ENCODE results near the gene KCNJ14.

KCNJ14 gene

GRCh38 chr19:48496959-48497727, 41.8 kb downstream of the KCNJ14 start:
- Histone ChIP-seq H4K12ac (ENCODE audit: low read depth, low read length) (no peak overlapping the region), H2BK5ac (ENCODE audit: low read depth, low read length, poor library complexity) (no peak overlapping the region), H3K79me2 (ENCODE audit: control insufficient read depth, insufficient read depth, low read length, poor library complexity) (peaks cover 4% of the 10 kb centered on the region), H3K4me2 (ENCODE audit: low read length) (no peak overlapping the region), H2BK120ac (ENCODE audit: insufficient read depth, low read length, poor library complexity) (no peak overlapping the region), H2AFZ (ENCODE audit: insufficient read depth, low read length, poor library complexity) (no peak overlapping the region), H3K9ac (ENCODE audit: low read length) (peak overlapping the region; percentile 28), H2BK12ac (ENCODE audit: low read length) (no peak overlapping the region), H2AK5ac (ENCODE audit: low read length) (no peak overlapping the region), H3K4ac (ENCODE audit: low read depth, low read length) (no peak overlapping the region), H3K27ac (ENCODE audit: low read depth, low read length) (no peak overlapping the region), H3K4me3 (ENCODE audit: low read depth, low read length) (no peak overlapping the region), H3K36me3 (ENCODE audit: control insufficient read depth in 1 of 2, insufficient read depth in 2 of 2, low read length in 2 of 2) (peaks cover 0 to 1% of the 10 kb centered on the region in 2 experiments), H3K9me3 (ENCODE audit: insufficient read depth, low read depth, low read length) (no peaks in the 10 kb centered on the region), H3K79me1 (ENCODE audit: low read length) (peaks cover 13% of the 10 kb centered on the region), H4K91ac (ENCODE audit: low read depth, low read length) (no peak overlapping the region), H3K18ac (ENCODE audit: low read length) (no peak overlapping the region), H3K27me3 (ENCODE audit: insufficient read depth, low read length) (no peaks in the 10 kb centered on the region), H4K8ac (ENCODE audit: low read depth, low read length) (no peak overlapping the region), H3K14ac (ENCODE audit: low read length) (no peak overlapping the region), H3K23ac (ENCODE audit: low read length) (no peak overlapping the region), H3K4me1 (ENCODE audit: control insufficient read depth in 1 of 2, insufficient read depth in 2 of 2, low read length in 2 of 2) (peaks cover 18 to 19% of the 10 kb centered on the region in 2 experiments)
- DNase-seq: no peak
- WGBS (ENCODE audit: extremely low coverage, insufficient coverage, insufficient read length): no CpG with 5 or more reads among the region's 45 CpGs

- Histone ChIP-seq H3K4ac (ENCODE audit: low read depth, low read length) (no peak overlapping the region), H4K8ac (ENCODE audit: low read depth, low read length) (no peak overlapping the region), H3K79me1 (ENCODE audit: low read length) (peaks cover 13% of the 10 kb centered on the region), H3K36me3 (ENCODE audit: control insufficient read depth in 1 of 2, insufficient read depth in 2 of 2, low read length in 2 of 2) (peaks cover 0 to 1% of the 10 kb centered on the region in 2 experiments), H2BK5ac (ENCODE audit: low read depth, low read length, poor library complexity) (no peak overlapping the region), H3K9me3 (ENCODE audit: insufficient read depth, low read depth, low read length) (no peaks in the 10 kb centered on the region), H3K23ac (ENCODE audit: low read length) (no peak overlapping the region), H3K27ac (ENCODE audit: low read depth, low read length) (no peak overlapping the region), H2AFZ (ENCODE audit: insufficient read depth, low read length, poor library complexity) (no peak overlapping the region), H2BK12ac (ENCODE audit: low read length) (no peak overlapping the region), H3K4me3 (ENCODE audit: low read depth, low read length) (no peak overlapping the region), H3K4me1 (ENCODE audit: control insufficient read depth in 1 of 2, insufficient read depth in 2 of 2, low read length in 2 of 2) (peaks cover 20 to 24% of the 10 kb centered on the region in 2 experiments), H3K18ac (ENCODE audit: low read length) (no peak overlapping the region), H3K27me3 (ENCODE audit: insufficient read depth, low read length) (no peaks in the 10 kb centered on the region), H2BK120ac (ENCODE audit: insufficient read depth, low read length, poor library complexity) (no peak overlapping the region), H3K4me2 (ENCODE audit: low read length) (no peak overlapping the region), H4K91ac (ENCODE audit: low read depth, low read length) (no peak overlapping the region), H3K79me2 (ENCODE audit: control insufficient read depth, insufficient read depth, low read length, poor library complexity) (peaks cover 4% of the 10 kb centered on the region), H4K12ac (ENCODE audit: low read depth, low read length) (no peak overlapping the region), H3K9ac (ENCODE audit: low read length) (no peak overlapping the region), H3K14ac (ENCODE audit: low read length) (no peak overlapping the region), H2AK5ac (ENCODE audit: low read length) (no peak overlapping the region)
- no CpG with 5 or more reads among the region's 46 CpGs for WGBS (ENCODE audit: extremely low coverage, insufficient coverage, insufficient read length)
- DNase-seq: no peak
Observed at GRCh38 chr19:48497728-48498594, 42.6 kb downstream of the KCNJ14 start.

GRCh38 chr19:48498595-48499311, 43.4 kb downstream of the KCNJ14 start:
- peaks cover 20 to 24% of the 10 kb centered on the region in 2 experiments for H3K4me1 ChIP-seq (ENCODE audit: control insufficient read depth in 1 of 2, insufficient read depth in 2 of 2, low read length in 2 of 2)
- peaks cover 2% of the 10 kb centered on the region for H3K79me2 ChIP-seq (ENCODE audit: control insufficient read depth, insufficient read depth, low read length, poor library complexity)
- no peak overlapping the region for H3K14ac ChIP-seq (ENCODE audit: low read length)
- no peaks in the 10 kb centered on the region for H3K9me3 ChIP-seq (ENCODE audit: insufficient read depth, low read depth, low read length)
- no peak overlapping the region for H2BK12ac ChIP-seq (ENCODE audit: low read length)
- H3K9ac ChIP-seq (ENCODE audit: low read length): no peak overlapping the region
- no peak overlapping the region for H2AFZ ChIP-seq (ENCODE audit: insufficient read depth, low read length, poor library complexity)
- no peak overlapping the region for H3K4me2 ChIP-seq (ENCODE audit: low read length)
- H3K4ac ChIP-seq (ENCODE audit: low read depth, low read length): no peak overlapping the region
- H2BK120ac ChIP-seq (ENCODE audit: insufficient read depth, low read length, poor library complexity): no peak overlapping the region
- no peak overlapping the region for H4K8ac ChIP-seq (ENCODE audit: low read depth, low read length)
- no CpG with 5 or more reads among the region's 59 CpGs for WGBS (ENCODE audit: extremely low coverage, insufficient coverage, insufficient read length)
- H3K36me3 ChIP-seq (ENCODE audit: control insufficient read depth in 1 of 2, insufficient read depth in 2 of 2, low read length in 2 of 2): peaks cover 0 to 1% of the 10 kb centered on the region in 2 experiments
- peaks cover 13% of the 10 kb centered on the region for H3K79me1 ChIP-seq (ENCODE audit: low read length)
- no peak overlapping the region for H3K18ac ChIP-seq (ENCODE audit: low read length)
- H2AK5ac ChIP-seq (ENCODE audit: low read length): no peak overlapping the region
- H2BK5ac ChIP-seq (ENCODE audit: low read depth, low read length, poor library complexity): no peak overlapping the region
- H4K12ac ChIP-seq (ENCODE audit: low read depth, low read length): no peak overlapping the region
- H3K27me3 ChIP-seq (ENCODE audit: insufficient read depth, low read length): no peaks in the 10 kb centered on the region
- no peak overlapping the region for H3K27ac ChIP-seq (ENCODE audit: low read depth, low read length)
- no peak overlapping the region for H3K23ac ChIP-seq (ENCODE audit: low read length)
- no peak overlapping the region for H4K91ac ChIP-seq (ENCODE audit: low read depth, low read length)
- DNase-seq: no peak
- H3K4me3 ChIP-seq (ENCODE audit: low read depth, low read length): no peak overlapping the region

- H3K23ac ChIP-seq (ENCODE audit: low read length): no peak overlapping the region
- H2BK5ac ChIP-seq (ENCODE audit: low read depth, low read length, poor library complexity): no peak overlapping the region
- no peak overlapping the region for H2AFZ ChIP-seq (ENCODE audit: insufficient read depth, low read length, poor library complexity)
- H3K27ac ChIP-seq (ENCODE audit: low read depth, low read length): no peak overlapping the region
- H2BK12ac ChIP-seq (ENCODE audit: low read length): no peak overlapping the region
- H3K27me3 ChIP-seq (ENCODE audit: insufficient read depth, low read length): no peaks in the 10 kb centered on the region
- peak in 1 of 2 donors; percentile 46 for DNase-seq
- peaks cover 0 to 1% of the 10 kb centered on the region in 2 experiments for H3K36me3 ChIP-seq (ENCODE audit: control insufficient read depth in 1 of 2, insufficient read depth in 2 of 2, low read length in 2 of 2)
- no peak overlapping the region for H3K4me3 ChIP-seq (ENCODE audit: low read depth, low read length)
- no CpG with 5 or more reads among the region's 44 CpGs for WGBS (ENCODE audit: extremely low coverage, insufficient coverage, insufficient read length)
- H3K79me2 ChIP-seq (ENCODE audit: control insufficient read depth, insufficient read depth, low read length, poor library complexity): peaks cover 2% of the 10 kb centered on the region
- no peak overlapping the region for H4K12ac ChIP-seq (ENCODE audit: low read depth, low read length)
- H3K18ac ChIP-seq (ENCODE audit: low read length): no peak overlapping the region
- H3K4me1 ChIP-seq (ENCODE audit: control insufficient read depth in 1 of 2, insufficient read depth in 2 of 2, low read length in 2 of 2): peaks cover 15 to 19% of the 10 kb centered on the region in 2 experiments
- H2AK5ac ChIP-seq (ENCODE audit: low read length): no peak overlapping the region
- H2BK120ac ChIP-seq (ENCODE audit: insufficient read depth, low read length, poor library complexity): no peak overlapping the region
- H3K9ac ChIP-seq (ENCODE audit: low read length): no peak overlapping the region
- no peak overlapping the region for H4K91ac ChIP-seq (ENCODE audit: low read depth, low read length)
- no peaks in the 10 kb centered on the region for H3K9me3 ChIP-seq (ENCODE audit: insufficient read depth, low read depth, low read length)
- H4K8ac ChIP-seq (ENCODE audit: low read depth, low read length): no peak overlapping the region
- H3K4ac ChIP-seq (ENCODE audit: low read depth, low read length): no peak overlapping the region
- H3K14ac ChIP-seq (ENCODE audit: low read length): no peak overlapping the region
- peaks cover 9% of the 10 kb centered on the region for H3K79me1 ChIP-seq (ENCODE audit: low read length)
- H3K4me2 ChIP-seq (ENCODE audit: low read length): no peak overlapping the region
Observed at GRCh38 chr19:48499316-48500090, 44.1 kb downstream of the KCNJ14 start.

All from trophoblast cell (in vitro differentiated cells and primary cell).